ENCODE results near the gene STOML1.

STOML1 gene

DNA sequence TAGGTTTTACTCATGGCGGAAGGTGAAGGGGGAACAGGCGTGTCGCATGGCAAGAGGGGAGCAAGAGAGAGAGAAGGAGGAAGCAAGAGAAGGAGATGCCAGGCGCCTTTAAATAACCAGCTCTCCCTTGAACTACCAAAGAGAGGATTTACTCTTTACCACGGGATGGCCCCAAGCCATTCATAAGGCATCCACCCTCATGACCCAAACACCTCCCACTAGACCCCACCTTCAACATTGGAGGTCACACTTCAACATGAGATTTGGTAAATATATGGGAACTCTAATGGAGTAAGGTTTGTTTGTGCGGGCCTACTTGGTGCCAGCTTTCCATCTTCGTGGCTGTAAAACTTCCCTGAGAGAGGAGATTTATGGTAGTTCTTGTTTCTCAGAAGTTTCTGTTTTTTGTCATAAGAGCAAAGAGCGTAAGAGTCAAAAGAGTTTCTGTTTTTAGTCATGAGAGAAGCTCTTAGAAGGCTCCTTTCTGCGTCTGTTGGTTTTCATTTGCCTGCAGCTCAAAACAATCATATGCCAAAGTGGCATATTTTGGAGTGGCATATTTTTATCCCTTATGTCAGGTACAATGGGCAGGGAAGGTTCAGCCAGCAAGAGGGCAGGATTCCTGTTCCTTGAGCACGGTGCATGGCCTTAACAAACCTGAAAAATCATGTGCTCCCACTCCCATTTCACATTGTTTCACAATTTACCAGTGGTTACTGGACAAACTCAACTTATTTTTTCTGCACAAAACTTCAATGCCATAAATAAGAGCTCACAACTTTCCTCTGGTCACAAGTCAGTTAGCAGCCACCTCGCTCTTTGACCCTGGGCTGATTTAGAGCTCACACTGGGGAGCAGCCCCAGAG lies 14.9 kb upstream of the STOML1 start:
- DNase-seq (ENCODE audit: low read depth) = no peak
- TF ChIP-seq, protein P1, sequence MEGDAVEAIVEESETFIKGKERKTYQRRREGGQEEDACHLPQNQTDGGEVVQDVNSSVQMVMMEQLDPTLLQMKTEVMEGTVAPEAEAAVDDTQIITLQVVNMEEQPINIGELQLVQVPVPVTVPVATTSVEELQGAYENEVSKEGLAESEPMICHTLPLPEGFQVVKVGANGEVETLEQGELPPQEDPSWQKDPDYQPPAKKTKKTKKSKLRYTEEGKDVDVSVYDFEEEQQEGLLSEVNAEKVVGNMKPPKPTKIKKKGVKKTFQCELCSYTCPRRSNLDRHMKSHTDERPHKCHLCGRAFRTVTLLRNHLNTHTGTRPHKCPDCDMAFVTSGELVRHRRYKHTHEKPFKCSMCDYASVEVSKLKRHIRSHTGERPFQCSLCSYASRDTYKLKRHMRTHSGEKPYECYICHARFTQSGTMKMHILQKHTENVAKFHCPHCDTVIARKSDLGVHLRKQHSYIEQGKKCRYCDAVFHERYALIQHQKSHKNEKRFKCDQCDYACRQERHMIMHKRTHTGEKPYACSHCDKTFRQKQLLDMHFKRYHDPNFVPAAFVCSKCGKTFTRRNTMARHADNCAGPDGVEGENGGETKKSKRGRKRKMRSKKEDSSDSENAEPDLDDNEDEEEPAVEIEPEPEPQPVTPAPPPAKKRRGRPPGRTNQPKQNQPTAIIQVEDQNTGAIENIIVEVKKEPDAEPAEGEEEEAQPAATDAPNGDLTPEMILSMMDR (IDR thresholded peaks at IDR 0.05; ENCODE audit: control insufficient read depth, insufficient read depth, low read depth, low read length, missing control alignments) = no peak
- H3K4me3 ChIP-seq (ENCODE audit: control insufficient read depth, low read depth, low read length) = no peak overlapping the region

DNA sequence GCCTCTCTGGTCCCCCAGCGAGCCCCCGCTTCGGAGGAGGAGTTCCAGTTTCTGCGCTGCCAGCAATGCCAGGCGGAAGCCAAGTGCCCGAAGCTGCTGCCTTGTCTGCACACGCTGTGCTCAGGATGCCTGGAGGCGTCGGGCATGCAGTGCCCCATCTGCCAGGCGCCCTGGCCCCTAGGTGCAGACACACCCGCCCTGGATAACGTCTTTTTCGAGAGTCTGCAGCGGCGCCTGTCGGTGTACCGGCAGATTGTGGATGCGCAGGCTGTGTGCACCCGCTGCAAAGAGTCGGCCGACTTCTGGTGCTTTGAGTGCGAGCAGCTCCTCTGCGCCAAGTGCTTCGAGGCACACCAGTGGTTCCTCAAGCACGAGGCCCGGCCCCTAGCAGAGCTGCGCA lies 5.9 kb upstream of the STOML1 start:
- no peak for DNase-seq (ENCODE audit: low read depth)
- TF ChIP-seq, protein P1 (IDR thresholded peaks at IDR 0.05; ENCODE audit: control insufficient read depth, insufficient read depth, low read depth, low read length, missing control alignments) = no peak
- H3K4me3 ChIP-seq (ENCODE audit: control insufficient read depth, low read depth, low read length) = no peak overlapping the region

DNA sequence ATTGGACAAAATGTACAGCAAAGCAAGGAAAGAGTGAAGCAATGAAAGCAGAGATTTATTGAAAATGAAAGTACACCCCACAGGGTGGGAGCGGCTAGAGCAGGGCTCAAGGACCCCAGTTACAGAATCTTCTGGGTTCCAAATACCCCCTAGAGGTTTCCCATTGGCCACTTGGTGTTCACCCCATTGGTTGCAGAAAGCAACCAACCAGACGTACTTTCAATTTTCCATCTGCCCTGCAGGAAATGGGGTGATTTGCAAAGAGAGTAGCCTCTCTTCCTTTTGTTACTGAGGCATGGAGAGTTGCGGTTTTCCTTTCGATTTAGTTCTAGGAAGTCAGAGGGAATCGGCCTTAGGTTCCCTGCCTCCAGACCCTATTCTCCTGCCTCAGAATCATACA lies 4.8 kb upstream of the STOML1 start:
- H3K4me3 ChIP-seq (ENCODE audit: control insufficient read depth, low read depth, low read length) = peak overlapping the region; percentile 12
- no peak for DNase-seq (ENCODE audit: low read depth)
- TF ChIP-seq, protein P1 (IDR thresholded peaks at IDR 0.05; ENCODE audit: control insufficient read depth, insufficient read depth, low read depth, low read length, missing control alignments) = no peak

DNA sequence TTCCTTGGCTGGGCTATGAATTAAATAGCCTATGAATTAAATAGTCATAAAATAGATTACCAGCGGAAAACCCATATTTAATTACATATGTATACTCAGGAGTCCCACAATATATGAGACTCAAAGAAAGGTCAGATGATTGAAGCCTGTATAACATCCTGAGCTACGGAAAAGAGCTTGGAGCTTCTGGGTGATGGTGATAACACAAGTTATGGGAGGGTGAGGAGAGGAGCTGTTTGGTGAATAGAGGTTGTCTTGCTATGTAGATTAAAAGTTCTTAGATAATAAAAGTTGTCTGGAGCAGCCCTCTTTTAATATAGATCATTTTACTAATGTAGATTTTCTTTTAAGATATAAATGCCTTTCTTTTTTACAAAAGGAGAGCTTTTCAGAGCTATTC lies 4.2 kb upstream of the STOML1 start:
- TF ChIP-seq, protein P1 (IDR thresholded peaks at IDR 0.05; ENCODE audit: control insufficient read depth, insufficient read depth, low read depth, low read length, missing control alignments) = no peak
- DNase-seq (ENCODE audit: low read depth) = no peak
- H3K4me3 ChIP-seq (ENCODE audit: control insufficient read depth, low read depth, low read length) = peak overlapping the region; percentile 94; the same call in 1 of the 2 replicates

- peak overlapping the region; percentile 94 for H3K4me3 ChIP-seq (ENCODE audit: control insufficient read depth, low read depth, low read length)
- DNase-seq (ENCODE audit: low read depth) = no peak
- TF ChIP-seq, protein P1 (IDR thresholded peaks at IDR 0.05; ENCODE audit: control insufficient read depth, insufficient read depth, low read depth, low read length, missing control alignments) = no peak
Observed at GRCh38 chr15:73994912-73995622, 3.0 kb upstream of the STOML1 start.

DNA sequence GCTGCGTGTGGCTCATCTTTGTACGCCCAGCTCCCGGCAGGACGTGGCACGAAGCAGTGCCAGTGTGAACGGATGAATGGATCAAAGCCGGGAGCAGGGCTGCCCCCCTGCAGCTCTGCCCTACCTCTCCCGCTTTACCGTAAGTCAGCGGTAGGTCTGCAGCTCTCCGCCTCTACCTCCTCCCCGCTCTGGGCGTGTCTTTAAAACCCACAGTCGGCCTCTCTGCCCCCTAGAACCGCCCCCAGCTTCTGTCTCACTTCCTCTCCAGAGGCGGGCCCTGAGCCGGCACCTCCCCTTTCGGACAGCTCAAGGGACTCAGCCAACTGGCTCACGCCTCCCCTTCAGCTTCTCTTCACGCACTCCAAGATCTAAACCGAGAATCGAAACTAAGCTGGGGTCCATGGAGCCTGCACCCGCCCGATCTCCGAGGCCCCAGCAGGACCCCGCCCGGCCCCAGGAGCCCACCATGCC lies 2.4 kb upstream of the STOML1 start, which contains the start of gene PML:
PML (plus strand) TSS at position 304 of the 471 bp plus-strand sequence; CDS start at position 401, 97 bp downstream.
- TF ChIP-seq, protein P1 (IDR thresholded peaks at IDR 0.05; ENCODE audit: control insufficient read depth, insufficient read depth, low read depth, low read length, missing control alignments) = no peak
- peak within 1 kb of the TSS; percentile 94 for H3K4me3 ChIP-seq (ENCODE audit: control insufficient read depth, low read depth, low read length)
- peak; percentile 68 for DNase-seq (ENCODE audit: low read depth)

All from AG09309 (cell line).